Fibroblast of lung (primary cell): ENCODE results near the gene MGLL. TPM values are rescaled to one million over a fixed set of nuclear protein-coding genes. Genes with fewer than 3 reads are reported as not detected.

Experiments
- DNase-seq, 2 donors: peaks; one replicate each; pipeline versions ENCODE4 v3.0.0 to v3.0.0-alpha.2; 2010; ENCODE audit warnings: low read depth in 2 of 2
- H2AFZ ChIP-seq: 2 replicates; pipeline ENCODE4 v1.5.1; 2012; ENCODE audit warnings: low read length, control low read depth, inconsistent platforms
- H3K27ac ChIP-seq: 2 replicates; pipeline ENCODE4 v1.5.1; 2011; ENCODE audit warnings: low read length, control low read depth; ENCODE audit not compliant: insufficient read depth
- H3K27me3 ChIP-seq: 2 replicates; pipeline ENCODE4 v1.5.1; 2011; ENCODE audit warnings: mild to moderate bottlenecking, low read length; ENCODE audit not compliant: control insufficient read depth, insufficient read depth
- H3K36me3 ChIP-seq: 2 replicates; pipeline ENCODE4 v1.5.1; 2011; ENCODE audit warnings: low read length; ENCODE audit not compliant: control insufficient read depth, insufficient read depth
- H3K4me1 ChIP-seq: 2 replicates; pipeline ENCODE4 v1.5.1; 2011; ENCODE audit warnings: low read length; ENCODE audit not compliant: control insufficient read depth, insufficient read depth; ENCODE audit errors: extremely low read depth
- H3K4me2 ChIP-seq: 2 replicates; pipeline ENCODE4 v1.5.1; 2011; ENCODE audit warnings: low read length, control low read depth; ENCODE audit not compliant: insufficient read depth; ENCODE audit errors: extremely low read depth
- H3K4me3 ChIP-seq, 4 experiments: fragments of 200-600 bp in 1 of 4; sonication (generic) in 1 of 4; replicated peaks in 1 of 4; 2 replicates each; pipeline ENCODE4 v1.5.1; 2011 to 2016; ENCODE audit warnings: low read length in 4 of 4, low read depth in 3 of 4, mild to moderate bottlenecking in 3 of 4, control low read depth in 2 of 4, inconsistent platforms in 1 of 4, mixed read lengths in 1 of 4; ENCODE audit not compliant: insufficient read depth in 1 of 4; ENCODE audit errors: control extremely low read depth in 1 of 4
- H3K79me2 ChIP-seq: 2 replicates; pipeline ENCODE4 v1.5.1; 2012; ENCODE audit warnings: mild to moderate bottlenecking, low read length, inconsistent platforms; ENCODE audit not compliant: control insufficient read depth, insufficient read depth
- H3K9ac ChIP-seq: 2 replicates; pipeline ENCODE4 v1.5.1; 2011; ENCODE audit warnings: mild to moderate bottlenecking, low read length, control low read depth; ENCODE audit not compliant: insufficient read depth
- H3K9me3 ChIP-seq: 2 replicates; pipeline ENCODE4 v1.5.1; 2012; ENCODE audit warnings: low read depth, low read length; ENCODE audit not compliant: control insufficient read depth, insufficient read depth
- H4K20me1 ChIP-seq: 2 replicates; pipeline ENCODE4 v1.5.1; 2011; ENCODE audit warnings: low read length; ENCODE audit not compliant: control insufficient read depth, insufficient read depth; ENCODE audit errors: extremely low read depth
- CTCF ChIP-seq, 2 donors: IDR thresholded peaks in 1 of 2; conservative IDR thresholded peaks in 1 of 2; 1 replicate in 1 of 2; 2 replicates in 1 of 2; pipeline ENCODE4 v1.5.1; 2011 to 2012; ENCODE audit warnings: low read length in 2 of 2, control low read depth in 1 of 2, inconsistent platforms in 1 of 2, low read depth in 1 of 2, mild to moderate bottlenecking in 1 of 2
- EZH2 ChIP-seq: IDR thresholded peaks from 2 replicates; pipeline ENCODE4 v1.5.1; 2012; ENCODE audit warnings: low read length, control low read depth, mild to moderate bottlenecking; ENCODE audit errors: missing control alignments
- polyA plus RNA-seq, 2 donors: library from polyadenylated mRNA; depleted of rRNA in 1 of 2; stranded (reverse) in 1 of 2; unstranded in 1 of 2; fragments of >200 nt; gene quantifications; 2 replicates each; pipeline ENCODE4 v1.2.1, GENCODE V29; 2011 to 2012; ENCODE audit warnings: missing spikeins in 1 of 2
- total RNA-seq: library from RNA; depleted of rRNA; stranded (reverse); fragments of >200 nt; gene quantifications from 2 replicates; pipeline ENCODE4 v1.2.1, GENCODE V29; 2014

Gene MGLL
- total and polyA plus RNA-seq, 2 donors (not counting 1 experiment from before 2014, with no cell fraction given) = 60.1 to 122 TPM

GRCh38 chr3:127729556-127730056, 92.7 kb downstream of the MGLL start:
- Histone ChIP-seq H3K79me2 (peaks cover 11% of the 10 kb centered on the region), H3K9me3 (no peaks in the 10 kb centered on the region), H2AFZ (no peak overlapping the region), H3K9ac (no peak overlapping the region), H3K4me1 (peaks cover 5% of the 10 kb centered on the region), H3K27me3 (no peaks in the 10 kb centered on the region), H3K4me3 (no peak overlapping the region), H3K4me2 (no peak overlapping the region), H3K36me3 (peaks cover 3% of the 10 kb centered on the region), H4K20me1 (no peaks in the 10 kb centered on the region), H3K27ac (no peak overlapping the region)
- no peak for DNase-seq
- TF ChIP-seq EZH2 = no peak
- no peak for TF ChIP-seq CTCF (conservative IDR thresholded peaks at IDR 0.05 in 1 of 2, IDR thresholded peaks at IDR 0.05 in 1 of 2; ENCODE audit: low read depth in 1 of 2, low read length in 2 of 2)

- peaks cover 3% of the 10 kb centered on the region for H3K36me3 ChIP-seq
- H3K4me1 ChIP-seq = no peaks in the 10 kb centered on the region
- H3K27me3 ChIP-seq = no peaks in the 10 kb centered on the region
- no peak overlapping the region for H3K27ac ChIP-seq
- no peak overlapping the region for H2AFZ ChIP-seq
- DNase-seq = no peak
- peaks cover 5% of the 10 kb centered on the region for H3K79me2 ChIP-seq
- no peaks in the 10 kb centered on the region for H4K20me1 ChIP-seq
- H3K9ac ChIP-seq = no peak overlapping the region
- no peak overlapping the region for H3K4me2 ChIP-seq
- H3K9me3 ChIP-seq = no peaks in the 10 kb centered on the region
- H3K4me3 ChIP-seq = no peak overlapping the region
- TF ChIP-seq EZH2 (no peak), CTCF (conservative IDR thresholded peaks at IDR 0.05 in 1 of 2, IDR thresholded peaks at IDR 0.05 in 1 of 2; ENCODE audit: low read depth in 1 of 2, low read length in 2 of 2) (no peak)
These were observed 93.8 kb downstream of the MGLL start for GRCh38 chr3:127728417-127729015.

GRCh38 chr3:127726894-127727293, 95.4 kb downstream of the MGLL start:
- Histone ChIP-seq H3K27me3 (no peaks in the 10 kb centered on the region), H3K9ac (no peak overlapping the region), H3K79me2 (peaks cover 4% of the 10 kb centered on the region), H3K27ac (no peak overlapping the region), H3K36me3 (peaks cover 3% of the 10 kb centered on the region), H3K4me3 (no peak overlapping the region), H3K4me2 (no peak overlapping the region), H4K20me1 (no peaks in the 10 kb centered on the region), H3K4me1 (peaks cover 2% of the 10 kb centered on the region), H2AFZ (no peak overlapping the region), H3K9me3 (no peaks in the 10 kb centered on the region)
- TF ChIP-seq EZH2 = no peak
- no peak for TF ChIP-seq CTCF (conservative IDR thresholded peaks at IDR 0.05 in 1 of 2, IDR thresholded peaks at IDR 0.05 in 1 of 2; ENCODE audit: low read depth in 1 of 2, low read length in 2 of 2)
- DNase-seq = no peak
